Activated T-cell treated with anti-CD3 and anti-CD28 coated beads, Interleukin-2, amount 50 U/mL, for 1 hour (primary cell): ENCODE results near the gene RPUSD1.
"Not testable (repeated sequence)": the region's sequence is repeated elsewhere in the genome, so short reads cannot be mapped to it uniquely, and the experiment has no call there.

Experiments used
- DNase-seq: peaks from one replicate; pipeline ENCODE4 v3.0.0-alpha.2; 2020

The RPUSD1 gene

DNA sequence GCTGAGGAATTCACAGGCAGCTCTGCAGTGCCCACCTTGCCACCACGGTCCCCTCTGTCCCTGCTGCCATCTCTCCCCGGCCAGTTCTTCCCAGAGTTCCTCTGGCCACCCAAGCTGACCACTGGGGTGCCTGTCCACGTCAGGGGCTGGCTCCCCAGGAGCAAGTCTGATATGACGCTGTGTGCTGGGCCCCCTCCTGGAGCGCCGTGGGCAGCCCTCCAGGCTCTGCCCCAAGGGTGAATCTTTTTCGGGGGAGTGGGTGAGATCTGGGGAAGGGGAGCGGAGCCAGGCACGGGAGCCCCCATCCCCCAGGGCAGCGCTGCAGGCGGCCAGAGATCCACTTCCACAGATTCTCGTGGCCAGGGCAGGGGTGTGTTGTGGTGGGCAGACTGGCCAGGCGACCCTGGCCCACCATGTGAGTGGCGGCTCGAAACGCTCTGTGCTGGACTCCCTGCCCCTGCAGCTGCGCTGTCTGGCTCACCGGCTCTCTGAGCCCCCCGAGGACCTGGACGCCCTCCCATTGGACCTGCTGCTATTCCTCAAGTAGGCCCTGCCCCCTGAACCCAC, 23.9 kb downstream of the RPUSD1 start:
- DNase-seq: no peak

DNA sequence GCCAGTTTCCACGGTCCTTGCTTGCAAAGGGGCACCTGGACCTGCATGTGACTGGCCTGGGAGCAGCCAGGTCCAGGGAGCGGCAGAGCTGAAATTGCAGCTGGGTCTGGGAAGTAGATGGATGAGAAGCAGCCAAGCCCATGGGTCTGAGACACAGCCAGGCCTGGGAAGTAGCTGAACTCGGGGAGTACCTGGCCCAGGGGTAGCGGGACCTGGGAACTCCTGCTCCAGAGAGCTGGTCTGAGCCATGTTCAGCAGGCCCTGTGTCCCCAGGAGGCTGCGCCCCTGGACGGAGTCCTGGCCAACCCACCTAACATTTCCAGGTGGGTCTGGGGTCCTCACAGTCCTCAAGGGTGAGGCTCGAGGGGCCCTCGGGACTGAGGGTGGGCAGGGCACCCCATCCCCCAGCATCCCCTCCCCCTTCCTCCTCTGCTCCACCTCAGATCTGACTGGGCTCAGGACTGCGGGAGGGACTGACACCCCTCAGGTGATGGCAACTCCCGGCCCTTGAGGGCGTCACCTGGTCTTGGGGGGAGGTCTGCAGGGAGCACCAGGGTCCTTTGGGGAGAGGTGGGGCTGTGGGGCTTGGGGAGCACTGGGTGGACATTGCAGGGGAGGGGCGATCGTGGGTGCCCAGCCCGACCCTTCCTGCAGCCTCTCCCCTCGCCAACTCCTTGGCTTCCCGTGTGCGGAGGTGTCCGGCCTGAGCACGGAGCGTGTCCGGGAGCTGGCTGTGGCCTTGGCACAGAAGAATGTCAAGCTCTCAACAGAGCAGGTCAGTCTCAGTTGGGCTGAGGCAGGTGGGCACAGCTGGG, 24.6 kb downstream of the RPUSD1 start:
- DNase-seq: no peak

DNA sequence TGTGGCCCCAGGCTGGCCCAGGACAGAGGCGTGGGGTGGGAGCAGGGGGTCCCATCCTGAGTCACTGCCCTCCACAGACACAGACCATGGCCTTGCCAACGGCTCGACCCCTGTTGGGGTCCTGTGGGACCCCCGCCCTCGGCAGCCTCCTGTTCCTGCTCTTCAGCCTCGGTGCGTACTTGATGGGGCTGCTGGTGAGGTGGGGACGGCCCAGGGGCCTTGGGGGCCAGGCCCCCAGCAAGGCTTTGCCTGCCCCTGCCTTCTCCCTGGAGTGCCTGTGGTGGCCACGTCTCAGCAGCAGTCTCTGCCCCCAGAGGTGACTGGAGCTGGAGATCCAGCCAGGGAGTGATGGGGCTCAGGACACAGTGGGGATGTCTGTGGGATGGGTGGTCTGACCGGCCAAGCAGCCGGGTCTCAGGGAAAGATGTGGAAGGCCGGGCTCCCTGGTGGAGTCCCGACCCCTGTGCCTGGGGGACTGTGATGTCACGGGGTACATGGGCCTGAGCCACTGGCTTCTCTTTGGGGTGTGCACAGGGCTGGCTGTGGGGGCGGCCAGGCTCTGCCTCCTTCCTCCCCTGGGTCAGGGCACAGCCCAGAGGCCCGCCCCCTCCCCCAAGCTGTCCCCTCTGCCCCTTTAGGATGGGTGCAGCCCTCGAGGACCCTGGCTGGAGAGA, 25.4 kb downstream of the RPUSD1 start:
- no peak for DNase-seq

DNA sequence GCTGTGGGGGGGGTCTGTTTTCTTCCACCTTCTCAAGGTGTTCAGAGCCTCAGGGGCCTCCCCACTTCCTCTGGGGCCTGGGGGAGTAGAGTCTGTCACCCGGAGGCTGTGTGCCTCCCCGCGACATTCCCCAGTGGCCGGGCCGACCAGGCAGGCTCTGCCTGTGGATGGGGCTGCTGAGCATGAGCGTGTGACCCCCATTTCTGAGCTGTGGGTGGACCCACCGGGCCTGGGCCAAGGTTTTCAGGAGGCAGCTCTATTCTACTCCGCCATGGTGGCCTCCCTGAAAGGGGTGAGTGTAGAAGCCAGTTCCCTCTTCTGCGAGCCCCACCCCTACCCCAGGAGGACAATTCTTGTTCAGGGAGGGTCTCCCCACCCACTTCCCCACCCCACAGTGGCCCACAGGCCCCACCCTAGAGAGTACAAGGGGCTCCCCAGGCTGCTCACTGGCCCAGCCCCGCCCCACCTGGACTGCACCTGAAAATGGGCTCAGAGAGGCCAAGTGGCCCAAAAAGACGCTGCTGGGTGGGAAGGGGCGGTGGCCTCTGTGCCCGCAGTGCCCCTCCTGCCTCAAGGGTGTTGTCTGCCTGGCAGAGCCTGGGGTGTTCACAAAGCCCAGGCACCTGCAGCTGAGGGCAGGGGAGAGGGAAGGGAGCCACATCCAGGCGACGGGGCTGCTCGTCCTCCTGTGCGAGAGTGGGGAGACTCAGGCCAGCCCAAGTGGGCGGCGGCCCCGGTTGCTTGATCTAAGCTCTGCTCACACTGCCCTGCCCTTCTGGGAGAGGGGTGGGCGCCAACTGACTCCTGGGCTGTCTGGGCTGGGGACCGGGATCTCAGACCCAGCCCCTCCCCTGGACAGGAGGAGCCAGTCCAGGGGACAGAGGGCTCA, 26.3 kb downstream of the RPUSD1 start:
- no peak for DNase-seq

DNA sequence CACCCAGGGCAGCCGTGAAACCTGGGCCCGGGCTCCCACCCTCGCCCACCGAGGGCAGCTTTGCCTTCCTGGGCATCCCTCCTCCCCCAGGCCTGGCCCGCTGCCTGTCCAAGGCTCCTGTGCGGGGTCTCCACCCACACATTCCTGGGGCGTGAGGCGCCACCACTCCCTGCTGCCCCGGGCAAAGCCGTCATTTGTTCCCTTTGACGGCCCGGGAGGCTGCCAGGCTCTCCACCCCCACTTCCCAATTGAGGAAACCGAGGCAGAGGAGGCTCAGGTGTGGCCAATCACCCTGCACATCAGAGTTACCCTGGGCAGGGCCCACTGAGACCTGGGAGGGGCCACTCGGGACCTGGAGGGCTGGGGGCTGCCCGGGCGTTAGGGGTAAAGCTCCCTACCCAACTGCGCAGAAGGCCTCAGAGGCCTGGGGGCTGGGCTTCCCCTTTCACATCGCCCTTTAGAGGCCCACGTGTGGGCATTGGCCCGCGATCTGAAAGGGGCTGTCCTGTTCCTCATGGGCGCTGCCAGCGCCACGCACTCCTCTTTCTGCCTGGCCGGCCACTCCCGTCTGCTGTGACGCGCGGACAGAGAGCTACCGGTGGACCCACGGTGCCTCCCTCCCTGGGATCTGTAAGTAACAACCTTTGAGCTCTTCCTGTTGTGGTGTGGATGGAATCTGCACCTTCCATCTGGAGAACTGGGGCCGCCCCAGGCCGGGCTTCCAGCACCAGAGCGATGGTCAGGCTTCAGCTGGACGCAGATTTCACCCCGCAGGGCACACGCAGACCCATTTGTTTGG, 27.4 kb downstream of the RPUSD1 start, which contains the start of gene MSLN:
Gene MSLN, plus strand, starts transcription at position 190 of the 799 bp plus-strand sequence. CDS start 1,947 bp downstream, outside the sequence.
- no peak for DNase-seq

DNA sequence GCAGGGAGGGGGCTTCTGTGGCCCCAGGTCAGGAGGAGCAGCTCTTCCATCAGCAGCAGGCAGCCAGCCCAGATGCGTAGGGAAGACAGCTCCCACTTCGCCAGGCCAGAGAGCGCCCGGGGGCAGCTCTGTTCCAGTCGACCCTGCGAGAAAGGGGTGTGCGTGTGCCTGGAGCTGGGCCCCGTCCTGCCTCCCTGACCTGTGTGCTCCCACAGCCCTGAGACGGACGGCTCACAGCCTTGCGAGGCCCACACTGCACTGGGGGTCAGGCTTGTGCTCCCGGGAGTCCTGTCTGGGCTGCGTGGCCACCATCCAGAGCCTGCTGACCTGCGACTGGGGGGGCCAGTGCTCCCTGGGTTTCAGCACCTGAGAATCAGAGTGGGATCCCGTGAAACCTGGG, 28.1 kb downstream of the RPUSD1 start:
- no peak for DNase-seq

DNA sequence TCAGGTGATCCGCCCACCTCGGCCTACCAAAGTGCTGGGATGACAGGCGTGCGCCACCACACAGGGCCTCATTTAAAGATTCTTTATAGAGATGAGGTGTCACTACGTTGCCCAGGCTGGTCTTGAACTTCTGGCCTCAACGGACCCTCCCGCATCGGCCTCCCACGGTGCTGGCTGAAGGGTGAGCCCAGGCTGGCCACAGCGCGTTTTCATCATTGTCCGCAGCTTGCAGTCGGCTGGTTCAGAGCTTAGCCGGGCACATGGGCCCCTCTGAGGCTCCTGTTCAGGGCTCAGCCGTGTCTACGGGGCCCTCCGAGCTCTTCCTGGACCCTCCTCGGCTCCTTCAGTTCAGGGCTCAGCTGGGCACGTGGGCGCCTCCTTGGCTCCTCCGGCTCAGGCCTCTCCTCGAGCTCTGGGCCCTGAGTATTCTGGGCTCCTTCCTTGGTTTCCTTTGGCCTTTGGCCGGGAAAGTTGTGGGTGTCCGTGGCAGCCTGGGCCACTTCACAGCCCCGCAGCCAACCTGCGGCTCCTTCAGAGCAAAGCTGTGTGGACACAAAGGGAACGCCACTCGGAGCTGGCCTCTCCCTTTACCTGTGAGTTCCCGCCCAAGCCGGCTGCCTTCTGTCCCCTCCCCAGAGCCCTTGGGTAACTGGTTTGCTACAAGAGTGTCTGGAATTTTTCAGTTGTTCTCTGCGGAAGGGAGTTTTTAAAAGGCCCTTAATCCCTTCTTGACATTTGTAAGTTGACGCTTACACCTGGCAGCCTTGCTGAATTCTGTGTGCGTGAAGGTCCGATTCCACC, 28.9 kb downstream of the RPUSD1 start:
- DNase-seq: no peak

DNA sequence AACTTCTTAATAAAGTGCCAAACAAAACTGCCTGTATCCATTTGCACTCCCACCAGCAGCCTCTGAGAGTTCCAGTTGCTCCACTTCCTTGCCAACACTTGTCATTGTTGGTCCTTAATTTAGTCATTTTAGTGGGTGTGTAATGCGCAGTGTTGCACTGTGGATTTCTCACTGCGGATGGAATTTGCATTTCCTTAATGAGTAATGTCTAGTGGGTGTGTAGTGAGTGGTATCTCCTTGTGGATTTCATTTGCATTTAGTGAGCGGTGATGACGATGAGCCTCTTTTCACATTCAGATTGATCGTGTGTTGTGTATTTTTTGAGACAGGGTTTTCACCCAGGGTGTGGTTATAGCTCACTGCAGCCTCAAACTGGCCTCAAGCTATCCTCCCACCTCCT, 31.8 kb downstream of the RPUSD1 start:
- DNase-seq: no peak

DNA sequence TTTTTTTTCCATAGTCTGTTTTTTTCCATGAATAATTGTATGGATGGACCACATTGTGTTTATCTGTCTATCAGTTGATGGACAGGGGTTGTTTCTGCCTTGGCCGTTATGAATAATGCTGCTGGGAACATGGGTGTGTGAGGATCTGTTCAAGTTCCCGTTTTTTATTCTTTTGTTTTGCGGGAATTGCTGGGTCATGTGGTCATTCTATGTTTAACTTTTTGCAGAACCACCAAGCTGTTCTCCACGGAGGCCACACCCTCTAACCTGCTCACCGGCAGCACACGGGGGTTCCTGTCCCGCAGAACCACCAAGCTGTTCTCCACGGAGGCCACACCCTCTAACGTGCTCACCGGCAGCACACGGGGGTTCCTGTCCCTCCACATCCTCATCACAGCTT, 33.5 kb downstream of the RPUSD1 start:
- DNase-seq: no peak

DNA sequence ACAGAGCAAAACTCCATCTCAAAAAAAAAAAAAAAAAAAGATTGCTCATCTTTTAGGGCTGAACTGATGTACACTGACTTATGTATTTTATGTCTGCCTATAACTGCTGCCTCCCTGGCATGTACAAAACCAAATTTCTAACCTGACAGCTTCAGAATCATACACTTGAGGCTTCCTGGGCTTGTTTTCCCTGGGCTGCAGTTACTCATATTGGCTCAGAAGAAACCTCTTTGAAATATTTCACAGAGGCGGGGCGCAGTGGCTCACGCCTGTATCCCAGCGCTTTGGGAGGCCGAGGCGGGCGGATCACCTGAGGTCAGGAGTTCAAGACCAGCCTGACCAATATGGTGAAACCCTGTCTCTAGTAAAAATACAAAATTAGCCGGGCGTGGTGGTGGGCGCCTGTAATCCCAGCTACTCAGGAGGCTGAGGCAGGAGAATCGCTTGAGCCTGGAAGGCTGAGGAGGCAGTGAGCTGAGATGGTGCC, 34.0 kb downstream of the RPUSD1 start:
- not testable (repeated sequence) for DNase-seq

DNA sequence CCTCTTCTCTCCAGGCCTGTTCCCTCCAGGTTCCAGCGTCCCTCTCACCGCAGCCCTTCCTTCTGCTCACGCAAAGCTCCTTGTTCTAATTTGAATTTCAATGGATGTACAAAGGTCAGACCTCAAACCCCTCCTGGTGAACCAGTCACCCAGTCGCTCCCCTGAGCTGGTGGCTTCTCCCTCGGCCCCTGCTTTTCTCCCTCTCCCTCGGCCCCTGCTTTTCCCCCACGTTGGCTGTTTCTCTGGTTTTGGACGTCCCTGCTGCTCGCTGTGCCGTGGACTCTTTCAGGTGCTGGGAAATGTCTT, 36.2 kb downstream of the RPUSD1 start:
- no peak for DNase-seq

DNA sequence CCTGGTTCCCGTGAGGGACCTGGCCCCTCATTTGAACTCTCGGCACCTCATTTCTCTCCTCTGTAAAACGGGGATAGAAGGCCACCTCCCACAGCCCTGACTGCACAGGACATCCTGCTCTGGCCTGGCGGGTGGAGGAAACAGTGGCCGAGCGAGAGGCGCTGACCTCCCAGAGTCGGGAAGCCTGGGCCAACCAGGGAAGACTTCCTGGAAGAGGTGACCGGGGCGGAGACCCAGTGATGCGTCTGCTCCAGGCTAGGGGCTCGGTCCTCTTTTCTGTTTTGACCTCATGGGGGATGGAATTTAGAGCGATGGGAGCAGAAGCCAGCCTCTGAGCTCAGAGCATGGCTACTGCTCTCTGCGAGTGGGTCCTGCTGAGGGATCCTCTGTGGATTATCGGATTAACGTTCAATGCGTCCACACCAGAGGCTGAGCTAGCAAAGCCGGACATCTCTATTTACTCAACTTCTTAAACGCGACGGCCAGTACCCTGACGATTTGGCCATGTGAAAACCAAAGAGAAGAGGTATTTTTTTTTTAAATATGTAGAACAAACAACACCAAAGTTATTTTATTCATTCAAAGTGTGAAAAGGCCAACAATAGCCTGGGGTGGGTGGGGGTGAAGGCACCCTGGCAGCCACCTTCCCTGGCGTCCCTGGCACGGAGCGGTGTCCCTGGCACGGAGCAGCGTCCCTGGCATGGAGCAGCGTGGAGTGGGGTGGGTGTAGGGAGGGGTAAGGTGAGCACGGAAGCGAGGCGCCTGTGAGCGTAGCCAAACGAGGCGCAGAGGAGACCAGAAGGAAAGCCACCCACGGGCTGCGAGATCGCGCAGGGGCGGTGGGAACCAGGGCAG, 36.8 kb downstream of the RPUSD1 start:
- DNase-seq: no peak

DNA sequence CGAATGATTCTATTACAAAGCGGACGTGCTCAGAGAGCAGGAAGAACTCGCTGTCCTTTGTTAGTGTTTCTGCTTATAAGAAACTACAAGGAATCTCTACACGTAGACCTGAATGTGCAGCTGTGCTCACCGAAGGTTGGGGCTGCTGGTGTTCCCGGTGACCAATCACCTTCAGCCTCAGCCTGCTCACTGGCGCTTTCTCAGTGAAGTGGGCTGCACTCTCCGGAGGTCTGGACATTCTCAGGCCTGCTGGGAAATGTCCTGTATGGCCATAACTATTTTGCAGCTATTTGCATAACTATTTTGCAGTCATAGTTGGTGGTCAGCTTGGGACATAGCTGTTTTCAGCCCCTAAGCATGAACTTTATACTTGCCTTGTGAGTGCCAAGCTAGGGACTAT, 37.7 kb downstream of the RPUSD1 start:
- DNase-seq: no peak

DNA sequence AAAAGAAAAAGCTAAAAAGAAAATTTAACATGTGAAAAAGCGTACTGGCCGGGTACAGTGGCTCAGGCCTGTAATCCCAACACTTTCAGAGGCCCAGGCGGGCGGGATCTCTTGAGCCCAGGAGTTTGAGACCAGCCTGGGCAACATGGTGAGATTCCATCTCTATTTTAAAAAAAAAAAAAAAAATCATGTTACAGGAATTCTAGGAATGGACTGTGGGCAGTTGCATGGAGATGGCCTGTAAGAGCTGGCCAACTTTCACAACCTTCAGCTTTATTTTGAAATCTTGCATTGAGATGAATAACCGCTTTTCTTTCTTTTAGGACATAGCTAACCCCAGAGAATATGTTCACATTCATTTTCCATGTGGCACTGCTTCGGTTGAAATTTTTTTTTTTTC, 39.2 kb downstream of the RPUSD1 start:
- no peak for DNase-seq

DNA sequence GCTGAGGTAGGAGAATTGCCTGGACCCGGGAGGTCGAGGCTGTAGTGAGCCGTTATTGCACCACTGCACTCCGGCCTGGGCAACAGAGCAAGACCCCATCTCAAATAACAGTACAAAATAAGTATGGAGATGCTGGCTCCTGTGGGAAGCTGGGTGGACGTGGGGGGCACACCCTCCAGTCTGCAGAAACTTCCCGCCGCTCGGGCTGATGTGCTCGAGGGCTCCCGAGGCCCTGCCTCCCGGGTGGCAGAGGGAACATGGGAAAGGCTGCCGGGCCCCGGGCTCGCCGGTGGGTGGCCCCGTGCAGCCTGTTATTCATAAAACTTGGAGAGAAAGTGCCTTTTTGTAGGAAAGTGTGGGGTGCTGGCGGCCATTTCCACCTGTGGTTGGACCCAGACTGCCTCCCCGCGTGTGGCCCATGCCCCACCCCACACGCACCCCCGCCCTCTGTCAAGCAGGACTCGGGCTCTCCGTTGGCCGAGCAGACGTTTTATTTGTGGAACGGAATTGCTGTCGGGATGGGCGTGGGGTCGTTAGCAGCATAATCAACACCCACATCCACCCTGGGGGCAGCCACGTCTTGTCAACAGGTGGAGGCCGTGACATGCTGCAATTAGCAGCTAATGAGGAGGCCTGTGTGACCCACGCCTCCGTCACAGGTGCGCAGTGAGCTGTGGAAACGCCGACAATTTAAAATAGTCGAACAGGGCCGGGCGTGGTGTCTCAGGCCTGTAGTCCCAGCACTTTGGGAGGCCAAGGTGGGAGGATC, 40.0 kb downstream of the RPUSD1 start:
- DNase-seq: no peak

DNA sequence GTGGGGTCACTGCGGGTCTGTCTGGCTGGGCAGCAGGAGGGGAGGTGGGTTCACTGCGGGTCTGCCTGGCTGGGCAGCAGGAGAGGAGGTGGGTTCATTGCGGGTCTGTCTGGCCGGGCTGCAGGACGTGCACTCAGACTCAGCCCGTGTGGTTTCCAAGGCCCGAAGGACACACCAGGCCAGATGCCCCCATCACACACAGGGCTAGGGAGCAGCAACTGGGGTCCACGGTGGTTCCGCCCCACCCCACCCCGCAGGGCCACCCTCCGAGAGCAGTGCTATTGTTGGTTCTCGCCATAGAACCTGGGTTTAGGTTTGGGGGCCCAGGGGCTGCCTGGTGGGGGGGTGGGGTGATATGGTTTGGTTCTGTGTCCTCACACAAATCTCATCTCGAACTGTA, 41.5 kb downstream of the RPUSD1 start:
- no peak for DNase-seq

DNA sequence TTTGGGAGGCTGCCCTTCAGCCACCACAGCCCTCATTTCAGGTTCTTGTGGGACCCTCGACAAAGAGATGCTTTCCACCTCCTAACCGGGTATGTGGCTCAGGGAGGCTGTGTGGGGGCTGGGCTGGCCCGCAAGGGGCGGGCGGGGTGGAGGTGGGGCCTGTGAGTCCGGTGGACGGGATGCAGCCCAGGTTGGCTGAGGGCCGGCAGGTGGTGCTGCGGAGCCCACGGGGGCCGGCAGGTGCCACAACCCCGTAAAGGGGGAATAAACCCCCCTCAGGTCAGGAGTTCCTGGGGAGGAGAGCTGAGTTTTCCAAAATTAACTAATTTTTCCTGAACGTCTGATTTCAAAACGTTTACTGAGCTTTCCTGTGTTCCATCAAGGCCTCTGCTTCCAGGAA, 42.4 kb downstream of the RPUSD1 start:
- DNase-seq: no peak

DNA sequence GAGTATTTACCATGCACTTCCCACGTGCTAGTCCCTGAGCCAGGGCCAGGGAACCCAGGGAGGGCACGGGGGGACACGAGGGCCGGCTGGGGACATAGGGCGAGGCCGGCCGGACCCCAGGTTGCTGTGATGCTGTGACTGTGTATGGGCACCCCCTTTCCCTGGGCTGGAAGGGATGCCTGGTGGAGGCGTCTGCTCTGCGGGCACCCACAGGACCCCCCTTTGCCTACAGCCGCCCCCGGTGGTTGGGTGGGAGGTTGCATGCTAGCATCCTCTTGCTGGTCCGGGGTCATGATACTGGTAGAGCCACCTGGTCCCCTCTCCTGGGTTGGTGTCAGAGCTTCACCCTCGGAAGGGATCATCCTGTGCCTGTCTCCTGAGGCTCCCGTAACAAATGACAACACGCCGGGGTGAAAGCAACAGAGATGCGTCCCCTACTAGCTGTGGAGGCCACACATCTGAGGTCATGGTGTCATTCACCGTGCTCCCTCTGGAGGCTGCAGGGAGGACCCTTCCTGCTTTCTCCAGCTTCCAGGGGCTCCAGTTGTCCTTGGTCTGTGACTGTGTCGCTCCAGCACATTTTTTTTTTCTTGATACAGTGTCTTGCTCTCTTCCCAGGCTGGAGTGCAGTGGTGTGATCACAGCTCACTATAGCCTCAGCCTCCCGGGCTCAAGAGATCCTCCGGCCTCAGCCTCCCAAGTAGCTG, 44.2 kb downstream of the RPUSD1 start:
- DNase-seq: no peak

DNA sequence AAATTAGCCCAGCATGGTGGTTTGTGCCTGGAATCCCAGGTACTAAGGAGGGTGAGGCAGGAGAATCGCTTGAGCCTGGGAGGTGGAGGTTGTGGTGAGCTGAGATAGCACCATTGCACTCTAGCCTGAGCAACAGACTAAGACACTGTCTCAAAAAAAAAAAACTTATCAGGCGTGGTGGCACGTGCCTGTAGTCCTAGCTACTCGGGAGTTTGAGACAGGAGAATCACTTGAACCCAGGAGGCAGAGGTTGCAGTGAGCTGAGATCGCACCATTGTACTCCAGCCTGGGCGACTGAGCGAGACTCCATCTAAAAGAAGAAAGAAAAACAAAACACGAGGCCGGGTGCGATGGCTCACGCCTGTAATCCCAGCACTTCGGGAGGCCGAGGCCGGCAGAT, 45.3 kb downstream of the RPUSD1 start:
- not testable (repeated sequence) for DNase-seq
